ENCODE results near the gene ATG101.
A peak's percentile ranks its signal among the peaks of the same experiment; 100 is the strongest.

The ATG101 gene

DNA sequence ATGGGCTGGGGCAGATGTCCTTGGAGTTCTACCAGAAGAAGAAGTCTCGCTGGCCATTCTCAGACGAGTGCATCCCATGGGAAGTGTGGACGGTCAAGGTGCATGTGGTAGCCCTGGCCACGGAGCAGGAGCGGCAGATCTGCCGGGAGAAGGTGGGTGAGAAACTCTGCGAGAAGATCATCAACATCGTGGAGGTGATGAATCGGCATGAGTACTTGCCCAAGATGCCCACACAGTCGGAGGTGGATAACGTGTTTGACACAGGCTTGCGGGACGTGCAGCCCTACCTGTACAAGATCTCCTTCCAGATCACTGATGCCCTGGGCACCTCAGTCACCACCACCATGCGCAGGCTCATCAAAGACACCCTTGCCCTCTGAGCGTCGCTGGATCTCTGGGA, 7.0 kb downstream of the ATG101 start:
- TF ChIP-seq, protein P1, sequence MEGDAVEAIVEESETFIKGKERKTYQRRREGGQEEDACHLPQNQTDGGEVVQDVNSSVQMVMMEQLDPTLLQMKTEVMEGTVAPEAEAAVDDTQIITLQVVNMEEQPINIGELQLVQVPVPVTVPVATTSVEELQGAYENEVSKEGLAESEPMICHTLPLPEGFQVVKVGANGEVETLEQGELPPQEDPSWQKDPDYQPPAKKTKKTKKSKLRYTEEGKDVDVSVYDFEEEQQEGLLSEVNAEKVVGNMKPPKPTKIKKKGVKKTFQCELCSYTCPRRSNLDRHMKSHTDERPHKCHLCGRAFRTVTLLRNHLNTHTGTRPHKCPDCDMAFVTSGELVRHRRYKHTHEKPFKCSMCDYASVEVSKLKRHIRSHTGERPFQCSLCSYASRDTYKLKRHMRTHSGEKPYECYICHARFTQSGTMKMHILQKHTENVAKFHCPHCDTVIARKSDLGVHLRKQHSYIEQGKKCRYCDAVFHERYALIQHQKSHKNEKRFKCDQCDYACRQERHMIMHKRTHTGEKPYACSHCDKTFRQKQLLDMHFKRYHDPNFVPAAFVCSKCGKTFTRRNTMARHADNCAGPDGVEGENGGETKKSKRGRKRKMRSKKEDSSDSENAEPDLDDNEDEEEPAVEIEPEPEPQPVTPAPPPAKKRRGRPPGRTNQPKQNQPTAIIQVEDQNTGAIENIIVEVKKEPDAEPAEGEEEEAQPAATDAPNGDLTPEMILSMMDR (IDR thresholded peaks at IDR 0.05): no peak
- no peak overlapping the region for H3K4me3 ChIP-seq
- no peak overlapping the region for H3K27ac ChIP-seq
- DNase-seq (ENCODE audit: low spot score): peak; percentile 52

DNA sequence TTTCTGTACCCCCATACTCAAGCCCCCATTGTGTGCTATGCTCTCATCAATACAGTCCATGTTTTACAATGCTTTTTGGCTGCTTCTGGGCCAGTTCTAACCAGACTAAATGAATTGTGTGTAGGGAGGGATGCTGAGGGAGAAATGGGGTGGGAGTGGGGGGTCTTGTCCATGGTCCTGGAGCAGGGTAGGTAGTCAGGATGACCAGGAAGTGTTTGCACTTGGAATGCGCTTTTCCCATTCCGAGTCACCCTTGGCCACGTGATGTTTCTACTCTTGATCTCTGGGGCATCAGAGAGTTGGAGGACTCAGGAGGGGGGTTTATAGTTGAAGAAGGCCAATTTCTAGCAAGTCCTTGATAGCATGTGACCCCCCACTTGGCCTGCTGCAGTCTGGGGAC, 8.5 kb downstream of the ATG101 start:
- H3K27ac ChIP-seq: no peak overlapping the region
- TF ChIP-seq, protein P1 (IDR thresholded peaks at IDR 0.05): no peak
- H3K4me3 ChIP-seq: no peak overlapping the region
- peak; percentile 65 for DNase-seq (ENCODE audit: low spot score)

DNA sequence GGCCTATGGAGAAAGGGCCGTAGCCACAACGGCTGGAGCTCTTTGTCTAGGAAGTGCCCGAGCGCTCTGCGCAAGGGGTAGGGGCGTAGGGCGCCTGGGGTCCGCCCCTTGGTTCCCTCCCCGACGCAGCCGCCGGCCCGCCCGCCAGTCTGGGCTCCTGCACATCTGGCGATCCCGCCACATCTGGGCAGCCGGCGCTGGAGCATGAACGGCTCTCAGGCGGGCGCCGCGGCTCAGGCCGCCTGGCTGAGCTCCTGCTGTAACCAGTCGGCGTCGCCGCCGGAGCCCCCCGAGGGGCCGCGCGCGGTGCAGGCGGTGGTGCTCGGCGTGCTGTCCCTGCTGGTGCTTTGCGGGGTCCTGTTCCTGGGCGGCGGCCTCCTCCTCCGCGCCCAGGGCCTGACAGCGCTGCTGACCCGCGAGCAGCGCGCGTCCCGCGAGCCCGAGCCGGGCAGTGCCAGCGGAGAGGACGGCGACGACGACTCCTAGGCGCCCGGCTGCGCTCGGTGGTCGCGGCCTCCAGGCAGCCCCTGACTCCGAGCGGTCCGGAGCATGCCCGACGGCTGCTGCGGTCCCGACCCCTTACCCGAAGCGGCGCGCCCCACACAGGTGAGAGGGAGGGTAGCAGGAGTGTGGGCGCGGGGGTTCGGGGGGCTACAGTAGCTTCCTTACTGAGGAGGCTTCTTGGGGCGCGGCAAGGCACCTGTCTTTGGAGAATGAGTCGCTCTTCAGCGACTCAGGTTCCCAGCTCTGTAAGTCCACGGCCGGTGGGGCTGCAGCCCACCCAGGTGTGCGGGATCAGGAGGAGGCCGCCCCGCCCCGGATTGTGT, 10.0 kb downstream of the ATG101 start, which contains the start of gene SMIM41:
SMIM41 (plus strand) TSS at position 129 of the 827 bp plus-strand sequence; CDS start at position 205, 76 bp downstream.
- peak within 1 kb of the TSS in 1 of 2 donors; percentile 85 for H3K27ac ChIP-seq
- TF ChIP-seq, protein P1 (IDR thresholded peaks at IDR 0.05): no peak
- H3K4me3 ChIP-seq: peak within 1 kb of the TSS; percentile 44
- DNase-seq (ENCODE audit: low spot score): peak; percentile 60

DNA sequence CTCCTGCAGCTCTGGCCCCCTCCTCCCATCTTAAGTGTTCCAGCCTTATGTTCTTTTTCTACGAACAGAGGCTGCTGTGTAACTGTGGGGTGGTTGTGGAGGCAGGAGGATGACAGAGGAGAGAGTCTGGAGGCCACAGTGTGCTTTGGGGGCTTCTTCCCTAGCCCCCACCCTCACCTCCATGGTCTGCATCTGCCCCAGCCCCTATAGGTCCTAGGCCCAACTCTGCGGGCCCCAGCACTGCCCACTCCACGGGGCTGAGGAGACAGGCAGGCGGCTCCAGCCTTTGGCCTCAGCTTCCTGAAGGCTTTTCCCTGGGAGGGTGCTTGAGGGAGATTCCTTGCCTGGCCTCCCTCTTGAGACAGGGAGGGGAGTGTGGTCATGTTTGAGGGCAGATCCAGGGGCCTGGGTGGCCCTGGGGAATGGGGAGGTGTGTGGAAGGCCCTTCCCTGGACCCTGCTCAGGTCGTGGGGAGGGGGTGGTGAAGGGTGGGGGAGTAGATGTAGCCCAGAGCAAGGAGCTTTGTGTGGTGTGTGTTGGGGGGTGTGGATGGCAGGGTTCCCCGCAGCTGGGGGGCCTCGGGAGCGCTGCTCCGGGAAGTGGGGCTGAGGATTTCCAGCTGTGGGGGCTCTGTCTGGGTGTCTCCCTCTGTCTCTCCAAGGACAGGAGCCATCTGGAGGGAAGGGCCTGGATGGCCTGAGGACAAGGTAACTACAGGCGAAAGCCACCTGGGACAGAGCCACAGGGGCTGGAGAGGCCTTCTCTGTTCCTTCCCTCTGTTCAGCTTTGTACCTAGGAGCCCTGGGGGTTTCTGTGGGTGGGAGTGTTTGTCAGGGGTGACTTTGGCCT, 10.8 kb downstream of the ATG101 start:
- Histone ChIP-seq H3K4me3 (peak overlapping the region; percentile 44), H3K27ac (peak overlapping the region in 1 of 2 donors; percentile 85)
- TF ChIP-seq, protein P1 (IDR thresholded peaks at IDR 0.05): no peak
- no peak for DNase-seq (ENCODE audit: low spot score)

DNA sequence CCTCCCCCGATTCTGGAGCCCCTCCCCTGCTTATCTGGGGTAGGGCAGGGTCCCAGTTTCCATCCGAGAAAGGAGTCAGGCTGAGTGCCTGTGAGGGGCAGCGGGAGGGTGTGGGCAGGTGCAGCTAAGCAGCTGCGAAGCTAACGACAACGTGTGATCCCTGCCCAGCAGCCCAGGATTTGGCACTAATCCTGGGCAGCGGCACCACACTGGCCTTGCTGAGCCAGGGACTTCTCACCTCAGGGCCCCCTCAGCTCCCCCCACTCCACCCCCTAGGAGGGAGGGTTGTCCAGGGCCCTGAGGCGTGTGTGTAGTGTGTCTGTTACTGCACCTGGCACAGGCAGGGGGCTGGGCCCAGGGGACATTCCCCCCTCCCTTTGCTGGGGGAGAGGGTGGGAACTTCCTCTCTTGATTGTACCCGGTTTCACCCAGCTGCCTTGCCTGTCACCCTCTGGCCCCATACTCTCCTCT, 11.5 kb downstream of the ATG101 start:
- DNase-seq (ENCODE audit: low spot score): no peak
- Histone ChIP-seq H3K4me3 (peak overlapping the region; percentile 44), H3K27ac (peak overlapping the region; percentile 37 to 85)
- TF ChIP-seq, protein P1 (IDR thresholded peaks at IDR 0.05): no peak

DNA sequence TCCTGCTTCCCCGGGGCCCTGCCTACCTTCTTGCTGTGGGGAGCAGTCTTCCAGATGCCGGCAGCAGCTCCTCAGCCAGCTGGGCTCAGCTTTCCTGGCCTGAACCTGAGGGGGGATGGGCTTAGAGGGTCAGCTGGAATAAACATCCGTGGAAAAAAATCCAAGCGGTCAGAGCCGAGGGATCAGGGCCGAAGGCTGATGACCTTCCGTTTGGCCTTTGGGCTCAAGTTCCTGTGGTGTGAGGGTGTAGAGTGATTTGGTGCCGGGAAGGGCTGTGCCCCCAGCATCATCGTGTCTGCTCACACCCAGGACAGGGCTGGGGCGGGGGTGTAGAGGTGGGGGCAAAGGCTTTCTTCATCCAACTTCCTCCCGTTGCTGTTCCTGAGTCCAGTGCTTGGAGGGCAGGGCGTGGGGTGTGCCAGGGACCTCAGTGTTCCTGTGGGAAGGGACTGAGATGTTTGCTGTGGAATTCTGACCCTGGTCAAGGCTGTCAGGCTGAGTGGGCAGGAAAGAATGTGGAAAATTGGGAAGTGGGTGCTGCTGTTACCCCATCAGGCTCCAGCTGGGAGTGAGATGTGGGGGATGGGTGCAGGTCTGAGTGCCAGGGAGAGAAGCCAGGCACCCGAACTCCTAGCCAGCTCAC, 12.4 kb downstream of the ATG101 start:
- H3K4me3 ChIP-seq: peak overlapping the region; percentile 44
- H3K27ac ChIP-seq: peak overlapping the region; percentile 37 to 85
- no peak for DNase-seq (ENCODE audit: low spot score)
- TF ChIP-seq, protein P1 (IDR thresholded peaks at IDR 0.05): no peak
